Chondrocyte (in vitro differentiated cells): Measurements from ENCODE around the gene HPSE2. TPM values are rescaled to one million over a fixed set of nuclear protein-coding genes. Genes with fewer than 3 reads are reported as not detected.

Experiments
- DNase-seq: peaks from one replicate; pipeline ENCODE4 v3.0.0; 2021; ENCODE audit warnings: mixed read lengths, low spot score
- H3K27ac Mint-ChIP-seq: one replicate; pipeline ENCODE4 v1.8.0; 2021; ENCODE audit warnings: mild to moderate bottlenecking, moderate library complexity, mixed read lengths; ENCODE audit not compliant: unreplicated experiment
- H3K27me3 Mint-ChIP-seq: 2 replicates; pipeline ENCODE4 v1.8.0; 2021; ENCODE audit warnings: low read depth, mixed read lengths
- H3K36me3 Mint-ChIP-seq: 2 replicates; pipeline ENCODE4 v1.8.0; 2021; ENCODE audit warnings: low read depth, mixed read lengths
- H3K4me1 Mint-ChIP-seq: 2 replicates; pipeline ENCODE4 v1.8.0; 2021; ENCODE audit warnings: low read depth, mild to moderate bottlenecking, mixed read lengths
- H3K4me3 Mint-ChIP-seq: one replicate; pipeline ENCODE4 v1.8.0; 2021; ENCODE audit warnings: mild to moderate bottlenecking, moderate library complexity, mixed read lengths; ENCODE audit not compliant: unreplicated experiment
- H3K9me3 Mint-ChIP-seq: 2 replicates; pipeline ENCODE4 v1.8.0; 2021; ENCODE audit warnings: low read depth, mixed read lengths
- CTCF ChIP-seq: fragments of 200-600 bp; sonication (generic); IDR thresholded peaks from 2 replicates; pipeline ENCODE4 v1.5.0; 2021; ENCODE audit warnings: antibody characterized with exemption, mild to moderate bottlenecking, moderate library complexity
- total RNA-seq: library from RNA; stranded (reverse); gene quantifications from 3 replicates; pipeline ENCODE4 v1.2.1, GENCODE V29; 2021

Gene HPSE2
- total RNA-seq, 1 donor from 2014 or later = not detected

- H3K4me3 Mint-ChIP-seq = no peak overlapping the region
- no peak for TF ChIP-seq CTCF
- no peaks in the 10 kb centered on the region for H3K27me3 Mint-ChIP-seq
- peaks cover 47% of the 10 kb centered on the region for H3K36me3 Mint-ChIP-seq
- H3K27ac Mint-ChIP-seq = no peak overlapping the region
- H3K4me1 Mint-ChIP-seq = peaks cover 10% of the 10 kb centered on the region
- peaks cover 9% of the 10 kb centered on the region for H3K9me3 Mint-ChIP-seq
- DNase-seq = no peak
Observed at GRCh38 chr10:98435178-98435577, 800.5 kb downstream of the HPSE2 start.

GRCh38 chr10:98433881-98434732, 801.5 kb downstream of the HPSE2 start:
- no peak for TF ChIP-seq CTCF
- Mint-ChIP-seq H3K27me3 (no peaks in the 10 kb centered on the region), H3K4me1 (peaks cover 10% of the 10 kb centered on the region), H3K36me3 (peaks cover 44% of the 10 kb centered on the region), H3K4me3 (no peak overlapping the region), H3K9me3 (peaks cover 9% of the 10 kb centered on the region), H3K27ac (no peak overlapping the region)
- no peak for DNase-seq

GRCh38 chr10:98433371-98433770, 802.3 kb downstream of the HPSE2 start:
- no peaks in the 10 kb centered on the region for H3K27me3 Mint-ChIP-seq
- H3K4me1 Mint-ChIP-seq = peaks cover 10% of the 10 kb centered on the region
- DNase-seq = no peak
- H3K9me3 Mint-ChIP-seq = peaks cover 9% of the 10 kb centered on the region
- H3K36me3 Mint-ChIP-seq = peaks cover 43% of the 10 kb centered on the region
- no peak overlapping the region for H3K4me3 Mint-ChIP-seq
- TF ChIP-seq CTCF = no peak
- H3K27ac Mint-ChIP-seq = no peak overlapping the region

- Mint-ChIP-seq H3K4me1 (peaks cover 10% of the 10 kb centered on the region), H3K9me3 (peaks cover 9% of the 10 kb centered on the region), H3K27ac (no peak overlapping the region), H3K4me3 (no peak overlapping the region), H3K27me3 (no peaks in the 10 kb centered on the region), H3K36me3 (peaks cover 43% of the 10 kb centered on the region)
- no peak for TF ChIP-seq CTCF
- DNase-seq = no peak
Observed at GRCh38 chr10:98432330-98432729, 803.3 kb downstream of the HPSE2 start.

GRCh38 chr10:98431016-98431415, 804.6 kb downstream of the HPSE2 start:
- Mint-ChIP-seq H3K9me3 (peaks cover 9% of the 10 kb centered on the region), H3K4me3 (no peak overlapping the region), H3K27me3 (no peaks in the 10 kb centered on the region), H3K4me1 (peaks cover 7% of the 10 kb centered on the region), H3K27ac (no peak overlapping the region), H3K36me3 (peaks cover 46% of the 10 kb centered on the region)
- TF ChIP-seq CTCF = no peak
- no peak for DNase-seq
